Heart left ventricle (tissue), 16 donors: ENCODE data around the gene UBE2L3. TPM values are rescaled to one million over a fixed set of nuclear protein-coding genes. Genes with fewer than 3 reads are reported as not detected.
"Not testable (repeated sequence)": the region's sequence is repeated elsewhere in the genome, so short reads cannot be mapped to it uniquely, and the experiment has no call there.

ENCODE experiments used
- ATAC-seq, 4 donors: fragments of 200-7000 bp; cut with Tn5 transposase; one replicate each; pipeline ENCODE4 v1.9.1; 2020 to 2022; ENCODE audit warnings: moderate library complexity in 4 of 4, mild to moderate bottlenecking in 3 of 4, moderate number of reproducible peaks in 1 of 4
- DNase-seq, 5 donors: peaks; one replicate each; pipeline ENCODE4 v3.0.0-alpha.2; 2020
- H3K27ac ChIP-seq, 12 donors: fragments of 200-600 bp; sonication (generic) in 4 of 12; one replicate each; pipeline versions ENCODE4 v1.5.0 to v1.8.0; 2016 to 2022; ENCODE audit warnings: mild to moderate bottlenecking in 2 of 12
- H3K27me3 ChIP-seq, 9 donors: fragments of 200-600 bp; sonication (generic) in 2 of 9; one replicate each; pipeline versions ENCODE4 v1.5.1 to v1.8.0; 2016 to 2022; ENCODE audit warnings: mild to moderate bottlenecking in 3 of 9
- H3K36me3 ChIP-seq, 9 donors: fragments of 200-600 bp; sonication (generic) in 2 of 9; one replicate each; pipeline versions ENCODE4 v1.5.0 to v1.8.0; 2018 to 2022; ENCODE audit warnings: mild to moderate bottlenecking in 2 of 9
- H3K4me1 ChIP-seq, 12 donors: fragments of 200-600 bp; sonication (generic) in 4 of 12; one replicate each; pipeline versions ENCODE4 v1.5.0 to v1.8.0; 2016 to 2022; ENCODE audit warnings: mild to moderate bottlenecking in 3 of 12
- H3K4me3 ChIP-seq, 12 donors: fragments of 200-600 bp; sonication (generic) in 4 of 12; one replicate each; pipeline versions ENCODE4 v1.5.0 to v1.8.0; 2017 to 2022; ENCODE audit warnings: mild to moderate bottlenecking in 9 of 12, moderate library complexity in 4 of 12
- H3K9me3 ChIP-seq, 12 donors: fragments of 200-600 bp; sonication (generic) in 4 of 12; one replicate each; pipeline versions ENCODE4 v1.5.0 to v1.8.0; 2016 to 2022; ENCODE audit warnings: mild to moderate bottlenecking in 1 of 12
- POLR2A ChIP-seq, 2 donors: fragments of 450-650 bp; IDR thresholded peaks; one replicate each; pipeline ENCODE4 v1.6.1; 2017; ENCODE audit warnings: antibody characterized with exemption in 2 of 2, mild to moderate bottlenecking in 2 of 2, moderate library complexity in 2 of 2
- WGBS, 4 donors: extraction: QIAGEN DNeasy Blood & Tissue Kit in 2 of 4; methylation state at CpG; one replicate each; pipeline versions ENCODE4 v1.1.5 to v1.1.7; 2013 to 2018; 5-methylcytosine and 5-hydroxymethylcytosine counted together
- intact Hi-C, 10 donors: fragments of 100-400 bp; cut with DNase I; formaldehyde crosslinking; loops; one replicate each; pipeline versions ENCODE4 v1.11.1 to v1.14.2; 2022
- polyA plus RNA-seq, 2 donors: library from polyadenylated mRNA; stranded (reverse); fragments of 200-250 nt; gene quantifications; one replicate each; pipeline ENCODE4 v1.2.3, GENCODE V29; 2013
- total RNA-seq, 9 donors: library from RNA; depleted of rRNA in 2 of 9; stranded (reverse); fragments of >200 nt in 2 of 9; fragmentation: NEBNext Ultra II Directional in 3 of 9; extraction: Animal tissue kit (Norgen Biotek cat#: 25700) in 3 of 9; gene quantifications; one replicate each; pipeline versions ENCODE4 v1.1.0 to v1.2.4, GENCODE V29; 2016 to 2023
- TF ChIP-seq, protein P1 (sequence below), 12 donors: fragments of 200-600 bp; sonication (generic) in 4 of 12; IDR thresholded peaks; one replicate each; pipeline versions ENCODE4 v1.5.0 to v1.8.0; 2018 to 2022; ENCODE audit warnings: antibody characterized with exemption in 12 of 12, mild to moderate bottlenecking in 5 of 12
- donor health status: ischemic (EF 13 %, LVEDD 7.1; RV severe dilation, severe dysfunction).
- donor health status: healthy with polysubstance abuse.
- donor health status: DM: no; HTN: yes; CAD: no.
- donor health status: DM: no; HTN: no; CAD: no.
- donor health status: ischemic (EF 25% LVEDD 6.9; RV normal size, moderate dysfunction).
- donor health status: ischemic (EF 25% LVEDD 5.7; RV mildly dilated, moderate dysfunction).
- donor health status: healthy.
- donor health status: DM: yes; HTN: yes; CAD: no.
- donor health status: ischemic (EF 35%, LVEDD 5.7; RV mildly dilated, moderate dysfunction).
- donor health status: nonischemic (EF 11% LVEDD 7.7; RV severe dilation, severe dysfunction).
- donor health status: DM: yes; HTN: yes; CAD: no.
- donor health status: PGD.
- donor health status: ischemic (EF 29% LVEDD 5.4; RV normal size, mild dysfunction).
- donor health status: nonischemic (EF 23%, LVEDD 6.1; RV moderate dilation, normal function).

UBE2L3 gene
- total and polyA plus RNA-seq, 11 donors = 42.9 to 73.1 (median 54.7) TPM

DNA sequence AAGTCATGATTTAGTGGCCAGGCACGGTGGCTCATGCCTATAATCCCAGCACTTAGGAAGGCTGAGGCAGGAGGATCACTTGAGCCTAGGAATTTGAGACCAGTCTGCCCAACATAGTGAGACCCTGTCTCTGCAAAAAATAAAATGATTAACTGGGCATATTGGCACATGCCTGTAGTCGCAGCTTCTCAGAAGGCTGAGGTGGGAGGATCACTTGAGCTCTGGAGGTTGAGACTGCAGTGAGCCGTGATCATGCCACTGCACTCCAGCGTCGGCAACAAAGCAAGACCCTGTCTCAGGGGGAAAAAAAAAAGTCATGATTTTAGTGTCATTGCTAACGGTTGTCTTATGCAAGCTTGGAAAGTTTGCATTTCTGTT is 11.9 kb downstream of the UBE2L3 start:
- WGBS, 4 donors = 74 to 81% (median 76%) methylated on average over 6 of the region's 6 CpGs
- intact Hi-C loops = loop anchor here in 1 of 10 donors (5.0 kb wide), 1 partner anchor 53 kb away; the partner anchor contains the start of genes CCDC116 and YDJC
- Histone ChIP-seq H3K36me3 (no peaks in the 10 kb centered on the region), H3K4me3 (no peak overlapping the region), H3K4me1 (peaks cover 0 to 51% (median 25%) of the 10 kb centered on the region in 12 donors), H3K27me3 (no peaks in the 10 kb centered on the region), H3K9me3 (no peaks in the 10 kb centered on the region), H3K27ac (no peak overlapping the region)
- DNase-seq (no peak), ATAC-seq (no peak)
- TF ChIP-seq, protein P1, sequence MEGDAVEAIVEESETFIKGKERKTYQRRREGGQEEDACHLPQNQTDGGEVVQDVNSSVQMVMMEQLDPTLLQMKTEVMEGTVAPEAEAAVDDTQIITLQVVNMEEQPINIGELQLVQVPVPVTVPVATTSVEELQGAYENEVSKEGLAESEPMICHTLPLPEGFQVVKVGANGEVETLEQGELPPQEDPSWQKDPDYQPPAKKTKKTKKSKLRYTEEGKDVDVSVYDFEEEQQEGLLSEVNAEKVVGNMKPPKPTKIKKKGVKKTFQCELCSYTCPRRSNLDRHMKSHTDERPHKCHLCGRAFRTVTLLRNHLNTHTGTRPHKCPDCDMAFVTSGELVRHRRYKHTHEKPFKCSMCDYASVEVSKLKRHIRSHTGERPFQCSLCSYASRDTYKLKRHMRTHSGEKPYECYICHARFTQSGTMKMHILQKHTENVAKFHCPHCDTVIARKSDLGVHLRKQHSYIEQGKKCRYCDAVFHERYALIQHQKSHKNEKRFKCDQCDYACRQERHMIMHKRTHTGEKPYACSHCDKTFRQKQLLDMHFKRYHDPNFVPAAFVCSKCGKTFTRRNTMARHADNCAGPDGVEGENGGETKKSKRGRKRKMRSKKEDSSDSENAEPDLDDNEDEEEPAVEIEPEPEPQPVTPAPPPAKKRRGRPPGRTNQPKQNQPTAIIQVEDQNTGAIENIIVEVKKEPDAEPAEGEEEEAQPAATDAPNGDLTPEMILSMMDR (IDR thresholded peaks at IDR 0.05) = no peak
- no peak for TF ChIP-seq POLR2A (IDR thresholded peaks at IDR 0.05)

DNA sequence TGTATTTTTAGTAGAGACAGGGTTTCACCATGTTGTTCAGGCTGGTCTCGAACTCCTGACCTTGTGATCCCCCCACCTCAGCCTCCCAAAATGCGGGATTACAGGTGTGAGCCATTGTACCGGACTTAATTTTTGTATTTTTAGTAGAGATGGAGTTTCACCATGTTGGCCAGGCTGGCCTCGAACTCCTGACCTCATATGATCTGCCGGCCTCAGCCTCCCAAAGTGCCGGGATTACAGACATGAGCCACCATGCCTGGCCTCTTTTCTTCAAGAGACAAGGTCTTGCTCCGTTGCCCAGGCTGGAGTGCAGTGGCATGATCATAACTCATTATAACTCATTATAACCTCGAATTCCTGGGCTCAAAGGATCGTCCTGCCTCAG is 13.1 kb downstream of the UBE2L3 start:
- not testable (repeated sequence) for H3K9me3 ChIP-seq, H3K36me3 ChIP-seq, ATAC-seq, H3K27ac ChIP-seq, DNase-seq, H3K27me3 ChIP-seq, H3K4me3 ChIP-seq
- peaks cover 0 to 45% (median 22%) of the 10 kb centered on the region in 12 donors for H3K4me1 ChIP-seq
- 91 to 94% (median 93%) methylated on average over 9 of the region's 9 CpGs for WGBS, 4 donors
- intact Hi-C loops = loop anchor here in 1 of 10 donors (10.0 kb wide), 1 partner anchor 54 kb away; the partner anchor contains the start of genes CCDC116 and YDJC

DNA sequence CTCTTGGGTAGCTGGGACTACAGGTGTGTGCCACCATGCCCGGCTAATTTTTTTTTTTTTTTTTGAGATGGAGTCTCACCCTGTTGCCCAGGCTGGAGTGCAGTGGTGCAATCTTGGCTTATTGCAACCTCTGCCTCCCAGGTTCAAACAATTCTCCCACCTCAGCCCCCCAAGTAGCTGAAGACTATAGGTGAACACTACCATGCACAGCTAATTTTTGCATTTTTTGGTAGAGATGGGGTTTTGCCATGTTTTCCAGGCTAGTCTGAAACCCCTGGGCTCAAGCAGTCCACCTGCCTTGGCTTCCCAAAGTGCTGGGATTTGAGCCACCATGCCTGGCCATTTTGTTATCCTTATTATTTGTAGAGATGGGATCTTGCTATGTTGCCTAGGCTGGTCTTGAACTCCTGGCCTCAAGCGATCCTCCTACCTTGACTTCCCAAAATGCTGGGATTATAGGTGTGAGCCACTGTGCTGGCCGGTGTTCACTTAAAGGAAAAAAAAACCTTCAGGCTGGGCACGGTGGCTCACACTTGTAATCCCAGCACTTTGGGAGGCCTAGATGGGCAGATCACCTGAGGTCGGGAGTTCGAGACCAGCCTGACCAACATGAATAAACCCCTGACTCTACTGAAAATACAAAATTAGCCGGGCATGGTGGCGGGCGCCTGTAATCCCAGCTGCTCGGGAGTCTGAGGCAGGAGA is 13.6 kb downstream of the UBE2L3 start:
- H3K27me3 ChIP-seq, ATAC-seq, H3K9me3 ChIP-seq, H3K4me3 ChIP-seq, H3K36me3 ChIP-seq, H3K27ac ChIP-seq, DNase-seq: not testable (repeated sequence)
- peaks cover 0 to 45% (median 22%) of the 10 kb centered on the region in 12 donors for H3K4me1 ChIP-seq
- 93 to 97% (median 95%) methylated on average over 10 of the region's 10 CpGs for WGBS, 4 donors
- intact Hi-C loops = loop anchor here in 1 of 10 donors (10.0 kb wide), 1 partner anchor 54 kb away; the partner anchor contains the start of genes CCDC116 and YDJC

DNA sequence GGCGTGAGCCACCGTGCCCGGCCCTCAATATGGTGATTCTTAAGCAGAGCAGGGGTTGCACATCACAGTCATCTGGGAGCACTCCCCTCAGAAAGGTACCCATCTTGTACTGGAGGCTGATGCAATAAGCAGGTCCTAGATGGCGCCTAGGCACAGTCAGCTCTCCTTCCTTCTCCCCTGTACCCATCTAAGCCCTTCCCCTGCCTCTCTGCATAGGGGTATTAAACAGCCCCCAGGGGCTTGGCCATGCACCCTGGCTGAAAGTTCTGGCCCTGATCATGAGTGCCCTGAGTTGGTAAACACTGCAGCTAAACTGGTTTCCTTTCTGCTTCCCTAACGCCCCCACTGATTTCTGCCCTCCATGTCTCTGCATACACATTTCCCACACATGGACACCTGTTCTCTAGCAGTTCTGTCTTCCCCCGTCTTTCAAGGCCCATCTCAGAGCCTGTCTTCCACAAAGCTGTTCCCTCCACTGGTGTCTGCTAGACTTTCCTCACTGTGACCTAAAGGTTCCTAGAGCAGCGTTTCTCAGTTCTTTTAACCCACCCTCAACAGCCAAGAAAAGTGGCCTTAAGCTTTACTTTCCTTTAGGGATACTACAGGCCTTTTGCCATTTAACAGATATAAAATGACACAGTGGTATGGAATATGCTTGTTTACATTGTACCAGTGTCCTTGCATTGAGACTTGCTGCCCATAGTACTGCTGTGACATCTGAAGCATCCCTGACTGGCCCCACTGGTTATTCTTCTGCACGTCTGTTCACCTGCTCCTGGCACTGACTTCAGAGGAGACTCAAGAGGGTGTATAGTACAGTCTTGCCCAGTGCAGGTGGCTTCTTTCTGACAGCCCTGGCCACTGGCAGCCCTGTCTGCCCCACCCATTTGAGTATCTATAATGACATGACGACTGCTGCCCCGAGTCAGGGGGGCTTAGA is 15.6 kb downstream of the UBE2L3 start:
- intact Hi-C loops = loop anchor here in 1 of 10 donors (10.0 kb wide), 1 partner anchor 52 kb away; the partner anchor contains the start of genes CCDC116 and YDJC
- WGBS, 4 donors = 72 to 73% (median 72%) methylated on average over 10 of the region's 10 CpGs
- H3K27me3 ChIP-seq = no peaks in the 10 kb centered on the region
- ATAC-seq = no peak
- H3K36me3 ChIP-seq = peaks cover 0 to 3% (median 0%) of the 10 kb centered on the region in 9 donors
- TF ChIP-seq POLR2A (IDR thresholded peaks at IDR 0.05) = no peak
- TF ChIP-seq, protein P1 (IDR thresholded peaks at IDR 0.05) = no peak
- no peak for DNase-seq
- no peaks in the 10 kb centered on the region for H3K9me3 ChIP-seq
- peaks cover 0 to 44% (median 24%) of the 10 kb centered on the region in 12 donors for H3K4me1 ChIP-seq
- no peak overlapping the region for H3K27ac ChIP-seq
- H3K4me3 ChIP-seq = no peak overlapping the region

DNA sequence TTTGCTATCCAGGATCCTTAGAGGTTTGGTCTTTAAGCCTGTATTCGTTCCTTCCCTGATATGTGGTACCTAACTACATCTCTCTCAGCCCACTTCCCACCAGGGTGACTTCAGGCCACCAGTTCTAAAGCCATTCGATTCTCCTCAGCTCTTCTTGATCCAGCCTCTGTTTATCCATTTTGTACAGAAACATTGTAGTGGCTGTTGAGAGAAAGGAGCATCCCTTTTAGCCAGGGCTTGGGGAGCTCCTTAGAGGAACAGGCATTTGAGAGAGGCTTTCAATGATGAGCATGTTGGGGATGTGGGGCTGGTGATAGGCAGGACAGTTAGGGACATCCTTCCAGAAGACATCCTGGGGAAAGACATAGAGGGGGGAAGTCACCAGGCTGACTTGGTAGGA is 17.9 kb downstream of the UBE2L3 start:
- intact Hi-C loops = loop anchor here in 1 of 10 donors (10.0 kb wide), 1 partner anchor 49 kb away; the partner anchor contains the start of genes CCDC116 and YDJC
- WGBS, 4 donors = 76 to 89% (median 86%) methylated on average over 2 of the region's 2 CpGs
- ATAC-seq = no peak
- TF ChIP-seq POLR2A (IDR thresholded peaks at IDR 0.05) = no peak
- Histone ChIP-seq H3K9me3 (no peaks in the 10 kb centered on the region), H3K27me3 (no peaks in the 10 kb centered on the region), H3K27ac (no peak overlapping the region), H3K4me1 (peaks cover 0 to 51% (median 33%) of the 10 kb centered on the region in 12 donors), H3K4me3 (no peak overlapping the region), H3K36me3 (peaks cover 0 to 3% (median 0%) of the 10 kb centered on the region in 9 donors)
- no peak for DNase-seq
